A549 (cell line): ENCODE measurements around the gene DAD1.
"Not testable (repeated sequence)": the region's sequence is repeated elsewhere in the genome, so short reads cannot be mapped to it uniquely, and the experiment has no call there.

Source experiments
- CEBPB ChIP-seq, 2 experiments: fragments of >200 bp in 1 of 2; sonication (Bioruptor Twin) in 1 of 2; formaldehyde crosslinking in 1 of 2; IDR thresholded peaks; 2 replicates each; pipeline ENCODE4 v1.6.1; 2012 to 2016
- JUN ChIP-seq, 2 experiments: fragments of >200 bp; sonication (Bioruptor Twin); formaldehyde crosslinking; IDR thresholded peaks; 2 replicates in 1 of 2; 3 replicates in 1 of 2; pipeline ENCODE4 v1.6.1; 2016 to 2017
- MYC ChIP-seq: IDR thresholded peaks from 2 replicates; pipeline ENCODE4 v1.6.1; 2012; ENCODE audit warnings: mild to moderate bottlenecking, inconsistent platforms, low read length, improper control_type of control experiment, borderline replicate concordance
- POLR2A ChIP-seq: IDR thresholded peaks from 2 replicates; pipeline ENCODE4 v1.6.1; 2012; ENCODE audit warnings: mild to moderate bottlenecking, low read length
- POLR2AphosphoS2 ChIP-seq: conservative IDR thresholded peaks from 2 replicates; pipeline ENCODE4 v1.6.1; 2012; ENCODE audit warnings: low read length, improper control_type of control experiment, inconsistent platforms
- TF ChIP-seq, protein P1 (sequence below): fragments of >200 bp; sonication (Bioruptor Twin); formaldehyde crosslinking; IDR thresholded peaks from 3 replicates; pipeline ENCODE4 v1.5.1; 2016
- TF ChIP-seq, protein P2 (sequence below): IDR thresholded peaks from 2 replicates; pipeline ENCODE4 v1.6.1; 2012

DNA sequence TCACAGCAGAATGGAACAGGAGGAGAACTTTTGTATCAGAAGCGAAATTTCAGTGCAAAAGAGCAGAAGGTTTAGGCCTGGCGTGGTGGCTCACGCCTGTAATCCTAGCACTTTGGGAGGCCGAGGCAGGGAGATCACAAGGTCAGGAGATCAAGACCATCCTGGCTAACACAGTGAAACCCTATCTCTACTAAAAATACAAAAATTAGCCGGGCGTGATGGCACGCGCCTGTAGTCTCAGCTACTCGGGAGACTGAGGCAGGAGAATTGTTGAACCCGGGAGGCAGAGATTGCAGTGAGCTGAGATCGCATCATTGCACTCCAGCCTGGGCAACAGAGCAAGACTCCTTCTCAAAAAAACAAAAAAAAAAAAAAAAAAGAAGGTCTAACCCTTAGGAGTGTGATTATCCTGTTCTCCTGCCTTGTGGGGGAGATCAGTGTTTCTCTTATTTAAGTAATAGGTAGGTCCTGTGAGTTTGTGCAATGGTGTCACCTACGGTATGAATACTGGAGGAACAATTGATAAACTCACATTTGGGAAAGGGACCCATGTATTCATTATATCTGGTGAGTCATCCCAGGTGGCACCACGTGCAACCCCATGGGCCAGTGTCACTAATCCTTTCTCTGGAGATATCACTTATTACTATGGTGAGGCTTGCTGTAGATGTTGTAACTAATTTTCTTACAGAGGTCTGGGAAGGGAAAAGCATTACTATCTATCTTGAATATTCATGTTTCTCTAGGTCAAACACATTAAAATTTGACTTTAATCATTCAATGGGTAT, 45.3 kb downstream of the DAD1 start:
- TF ChIP-seq JUN (IDR thresholded peaks at IDR 0.05); POLR2A; MYC; CEBPB (IDR thresholded peaks at IDR 0.05); POLR2AphosphoS2: not testable (repeated sequence)
- TF ChIP-seq, protein P1, sequence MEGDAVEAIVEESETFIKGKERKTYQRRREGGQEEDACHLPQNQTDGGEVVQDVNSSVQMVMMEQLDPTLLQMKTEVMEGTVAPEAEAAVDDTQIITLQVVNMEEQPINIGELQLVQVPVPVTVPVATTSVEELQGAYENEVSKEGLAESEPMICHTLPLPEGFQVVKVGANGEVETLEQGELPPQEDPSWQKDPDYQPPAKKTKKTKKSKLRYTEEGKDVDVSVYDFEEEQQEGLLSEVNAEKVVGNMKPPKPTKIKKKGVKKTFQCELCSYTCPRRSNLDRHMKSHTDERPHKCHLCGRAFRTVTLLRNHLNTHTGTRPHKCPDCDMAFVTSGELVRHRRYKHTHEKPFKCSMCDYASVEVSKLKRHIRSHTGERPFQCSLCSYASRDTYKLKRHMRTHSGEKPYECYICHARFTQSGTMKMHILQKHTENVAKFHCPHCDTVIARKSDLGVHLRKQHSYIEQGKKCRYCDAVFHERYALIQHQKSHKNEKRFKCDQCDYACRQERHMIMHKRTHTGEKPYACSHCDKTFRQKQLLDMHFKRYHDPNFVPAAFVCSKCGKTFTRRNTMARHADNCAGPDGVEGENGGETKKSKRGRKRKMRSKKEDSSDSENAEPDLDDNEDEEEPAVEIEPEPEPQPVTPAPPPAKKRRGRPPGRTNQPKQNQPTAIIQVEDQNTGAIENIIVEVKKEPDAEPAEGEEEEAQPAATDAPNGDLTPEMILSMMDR, result not testable (repeated sequence)
- TF ChIP-seq, protein P2, sequence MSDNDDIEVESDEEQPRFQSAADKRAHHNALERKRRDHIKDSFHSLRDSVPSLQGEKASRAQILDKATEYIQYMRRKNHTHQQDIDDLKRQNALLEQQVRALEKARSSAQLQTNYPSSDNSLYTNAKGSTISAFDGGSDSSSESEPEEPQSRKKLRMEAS, result not testable (repeated sequence)
